Psoas muscle (tissue), 8 donors: ENCODE results near the gene SERPINI1. TPM values are rescaled to one million over a fixed set of nuclear protein-coding genes. Genes with fewer than 3 reads are reported as not detected.

Experiments used
- ATAC-seq, 4 donors: fragments of 200-7000 bp; cut with Tn5 transposase; one replicate each; pipeline ENCODE4 v1.9.1; 2020; ENCODE audit warnings: moderate library complexity in 3 of 4, mild to moderate bottlenecking in 2 of 4
- DNase-seq, 2 donors: peaks; one replicate each; pipeline ENCODE4 v3.0.0-alpha.2; 2020
- H3K27ac ChIP-seq: fragments of 200-600 bp; one replicate; pipeline ENCODE4 v1.8.0; 2022
- H3K27me3 ChIP-seq, 3 donors: fragments of 200-600 bp in 1 of 3; one replicate each; pipeline versions ENCODE4 v1.6.1 to v1.8.0; 2013 to 2022; ENCODE audit warnings: low read length in 2 of 3, mild to moderate bottlenecking in 2 of 3, moderate library complexity in 1 of 3; ENCODE audit not compliant: insufficient read depth in 3 of 3
- H3K36me3 ChIP-seq, 2 donors: fragments of 200-600 bp in 1 of 2; one replicate each; pipeline versions ENCODE4 v1.6.1 to v1.8.0; 2013 to 2022; ENCODE audit warnings: low read depth in 1 of 2, mild to moderate bottlenecking in 1 of 2, moderate library complexity in 1 of 2; ENCODE audit not compliant: insufficient read depth in 1 of 2
- H3K4me1 ChIP-seq: fragments of 200-600 bp; one replicate; pipeline ENCODE4 v1.8.0; 2022
- H3K4me3 ChIP-seq: fragments of 200-600 bp; one replicate; pipeline ENCODE4 v1.8.0; 2022; ENCODE audit warnings: mild to moderate bottlenecking
- H3K9me3 ChIP-seq: fragments of 200-600 bp; one replicate; pipeline ENCODE4 v1.8.0; 2022
- WGBS, 3 donors: extraction: QIAGEN DNeasy Blood & Tissue Kit; methylation state at CpG; one replicate each; pipeline versions ENCODE4 v1.1.6 to v1.1.7; 2013; 5-methylcytosine and 5-hydroxymethylcytosine counted together
- intact Hi-C, 2 donors: fragments of 100-400 bp; cut with DNase I; formaldehyde crosslinking; loops; one replicate each; pipeline versions ENCODE4 v1.11.0 to v1.14.2; 2022
- polyA plus RNA-seq, 3 donors: library from polyadenylated mRNA; stranded (reverse); fragments of 200-250 nt; gene quantifications; one replicate each; pipeline ENCODE4 v1.2.3, GENCODE V29; 2013
- total RNA-seq, 4 donors: library from RNA; stranded (reverse); fragmentation: NEBNext Ultra II Directional in 2 of 4; extraction: Animal tissue kit (Norgen Biotek cat#: 25700) in 2 of 4; gene quantifications; one replicate each; pipeline versions ENCODE4 v1.2.1 to v1.2.4, GENCODE V29; 2021 to 2023
- TF ChIP-seq, protein P1 (sequence below): fragments of 200-600 bp; IDR thresholded peaks from one replicate; pipeline ENCODE4 v1.8.0; 2022; ENCODE audit warnings: antibody characterized with exemption
- donor health status: healthy with polysubstance abuse.
- donor health status: DM: no; HTN: no; CAD: no; lungs with moderate emphysema.
- donor health status: Bipolar disorder and iron deficiency.
- donor health status: healthy.
- donor health status: DM: yes; HTN: yes; CAD: no.
- donor health status: DM: no; HTN: no; CAD: no.
- donor health status: DM: no; HTN: no; CAD: no.
- donor health status: DM: yes; HTN: yes; CAD: no.

The SERPINI1 gene
- total and polyA plus RNA-seq, 7 donors, result 1.8 to 5.0 (median 3.4) TPM

DNA sequence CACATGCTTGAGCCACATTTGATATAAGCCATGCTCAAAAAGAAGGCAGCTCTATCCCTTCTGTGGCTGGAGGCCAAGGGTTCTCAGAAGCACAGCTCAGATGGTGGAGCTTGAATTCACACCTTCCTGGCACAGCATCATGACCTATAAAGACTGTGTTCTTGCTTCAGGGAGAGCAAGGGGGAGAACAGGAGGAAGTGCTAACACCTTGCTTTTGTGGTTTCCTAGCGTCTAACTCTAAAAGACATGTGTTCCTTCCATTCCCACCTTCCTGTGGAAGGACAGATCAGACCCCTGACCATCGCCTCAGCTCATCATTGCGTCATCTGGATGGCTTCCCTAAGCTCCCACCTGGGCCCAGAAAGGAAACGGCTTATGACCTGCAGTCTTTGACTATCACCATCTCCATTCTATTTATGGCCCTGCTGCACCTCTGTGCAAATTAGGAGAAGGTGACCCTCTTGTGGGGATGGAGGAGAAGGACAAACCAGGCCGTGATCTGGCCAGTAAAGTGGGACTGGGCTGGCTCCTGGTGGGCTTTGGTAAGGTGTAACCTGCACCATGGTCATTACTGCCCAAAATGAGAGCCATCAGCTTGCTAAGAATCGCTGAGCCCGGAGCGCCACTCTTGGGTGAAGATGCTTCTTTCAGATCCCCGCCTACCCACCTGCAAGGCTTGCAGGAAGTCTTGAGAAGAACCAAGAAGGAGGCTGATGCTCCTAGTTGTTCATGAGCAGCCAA, 128.5 kb downstream of the SERPINI1 start:
- Histone ChIP-seq H3K4me1 (peaks cover 8% of the 10 kb centered on the region), H3K9me3 (no peaks in the 10 kb centered on the region), H3K27ac (peak overlapping the region; percentile 60), H3K27me3 (no peaks in the 10 kb centered on the region), H3K4me3 (no peak overlapping the region), H3K36me3 (no peaks in the 10 kb centered on the region)
- TF ChIP-seq, protein P1, sequence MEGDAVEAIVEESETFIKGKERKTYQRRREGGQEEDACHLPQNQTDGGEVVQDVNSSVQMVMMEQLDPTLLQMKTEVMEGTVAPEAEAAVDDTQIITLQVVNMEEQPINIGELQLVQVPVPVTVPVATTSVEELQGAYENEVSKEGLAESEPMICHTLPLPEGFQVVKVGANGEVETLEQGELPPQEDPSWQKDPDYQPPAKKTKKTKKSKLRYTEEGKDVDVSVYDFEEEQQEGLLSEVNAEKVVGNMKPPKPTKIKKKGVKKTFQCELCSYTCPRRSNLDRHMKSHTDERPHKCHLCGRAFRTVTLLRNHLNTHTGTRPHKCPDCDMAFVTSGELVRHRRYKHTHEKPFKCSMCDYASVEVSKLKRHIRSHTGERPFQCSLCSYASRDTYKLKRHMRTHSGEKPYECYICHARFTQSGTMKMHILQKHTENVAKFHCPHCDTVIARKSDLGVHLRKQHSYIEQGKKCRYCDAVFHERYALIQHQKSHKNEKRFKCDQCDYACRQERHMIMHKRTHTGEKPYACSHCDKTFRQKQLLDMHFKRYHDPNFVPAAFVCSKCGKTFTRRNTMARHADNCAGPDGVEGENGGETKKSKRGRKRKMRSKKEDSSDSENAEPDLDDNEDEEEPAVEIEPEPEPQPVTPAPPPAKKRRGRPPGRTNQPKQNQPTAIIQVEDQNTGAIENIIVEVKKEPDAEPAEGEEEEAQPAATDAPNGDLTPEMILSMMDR, result no peak
- WGBS, 3 donors, result 84 to 90% (median 86%) methylated on average over 9 of the region's 9 CpGs
- DNase-seq (peak in 1 of 2 donors; percentile 7), ATAC-seq (no peak)
- intact Hi-C loops, result no loop called here

DNA sequence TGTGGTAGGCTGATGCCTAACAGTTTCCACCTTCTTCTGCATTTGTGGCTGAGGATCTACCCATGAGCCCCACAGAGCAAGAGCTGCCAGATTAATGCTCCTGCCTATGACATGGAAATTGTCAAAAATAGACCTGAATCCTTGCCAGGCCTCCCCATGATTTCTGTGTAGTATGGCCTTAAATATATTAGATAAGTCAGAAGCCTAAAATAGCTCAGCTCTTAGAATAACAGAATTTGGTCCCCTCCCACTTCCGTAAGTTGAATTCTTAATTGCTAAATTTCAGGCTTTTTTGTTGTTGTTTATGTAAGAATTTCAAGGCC, 129.0 kb downstream of the SERPINI1 start:
- Histone ChIP-seq H3K36me3 (no peaks in the 10 kb centered on the region), H3K4me1 (peaks cover 8% of the 10 kb centered on the region), H3K9me3 (no peaks in the 10 kb centered on the region), H3K27me3 (no peaks in the 10 kb centered on the region), H3K27ac (peak overlapping the region; percentile 60), H3K4me3 (peak overlapping the region; percentile 32)
- whole genome bisulfite sequencing, 3 donors, result 61 to 68% (median 64%) methylated on average over 1 of the region's 1 CpG
- DNase-seq (no peak), ATAC-seq (peak in 2 of 4 donors; percentile 28 to 49)
- intact Hi-C loops, result no loop called here
- TF ChIP-seq, protein P1, result no peak

DNA sequence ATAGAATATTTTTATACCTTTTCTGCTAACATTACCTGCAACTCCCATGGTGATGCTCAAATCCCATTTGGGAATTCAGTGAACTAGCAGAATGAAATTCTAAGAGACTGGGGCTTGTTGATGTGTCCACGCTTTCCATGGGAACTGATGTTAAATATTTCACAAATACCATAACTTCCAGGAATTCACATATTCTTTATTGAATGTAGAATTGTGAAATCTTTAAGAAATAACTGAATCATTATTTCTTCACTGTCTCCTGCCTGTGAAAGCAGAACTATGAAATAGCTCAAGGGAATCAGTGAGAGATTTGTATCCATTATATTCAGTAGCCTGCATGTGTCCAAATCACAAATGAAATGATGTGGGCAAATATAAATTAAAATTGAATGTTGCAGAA, 130.8 kb downstream of the SERPINI1 start:
- peak overlapping the region; percentile 32 for H3K4me3 ChIP-seq
- H3K9me3 ChIP-seq, result no peaks in the 10 kb centered on the region
- DNase-seq (no peak), ATAC-seq (no peak)
- no peaks in the 10 kb centered on the region for H3K36me3 ChIP-seq
- peak overlapping the region; percentile 46 for H3K27ac ChIP-seq
- intact Hi-C loops, result no loop called here
- 69 to 80% (median 70%) methylated on average over 1 of the region's 1 CpG for WGBS, 3 donors
- H3K27me3 ChIP-seq, result no peaks in the 10 kb centered on the region
- TF ChIP-seq, protein P1, result no peak
- H3K4me1 ChIP-seq, result peaks cover 8% of the 10 kb centered on the region

DNA sequence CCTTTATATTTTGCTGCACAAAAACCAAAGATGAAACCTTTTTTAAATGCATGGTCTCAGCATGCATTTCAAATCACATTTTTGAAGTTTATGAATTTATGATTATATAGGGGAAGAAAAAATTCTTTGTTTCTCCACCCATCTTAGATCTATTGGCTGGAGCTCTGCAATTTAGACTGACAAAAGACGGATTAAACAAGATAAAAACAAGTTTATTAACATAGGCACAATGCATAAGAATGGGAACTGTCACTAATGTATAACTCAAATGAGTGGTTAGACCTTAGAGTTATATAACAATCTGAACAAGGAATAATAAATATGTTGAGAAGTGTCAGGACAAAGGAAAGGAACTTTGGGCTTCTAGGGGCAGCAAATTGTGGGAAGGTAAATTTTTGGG, 132.5 kb downstream of the SERPINI1 start:
- H3K4me3 ChIP-seq, result no peak overlapping the region
- H3K27me3 ChIP-seq, result no peaks in the 10 kb centered on the region
- TF ChIP-seq, protein P1, result no peak
- no peaks in the 10 kb centered on the region for H3K36me3 ChIP-seq
- H3K27ac ChIP-seq, result no peak overlapping the region
- H3K9me3 ChIP-seq, result no peaks in the 10 kb centered on the region
- ATAC-seq, result no peak
- WGBS, 3 donors, result 62 to 63% (median 63%) methylated on average over 1 of the region's 1 CpG
- H3K4me1 ChIP-seq, result peaks cover 8% of the 10 kb centered on the region
- intact Hi-C loops, result no loop called here
- DNase-seq, result no peak

DNA sequence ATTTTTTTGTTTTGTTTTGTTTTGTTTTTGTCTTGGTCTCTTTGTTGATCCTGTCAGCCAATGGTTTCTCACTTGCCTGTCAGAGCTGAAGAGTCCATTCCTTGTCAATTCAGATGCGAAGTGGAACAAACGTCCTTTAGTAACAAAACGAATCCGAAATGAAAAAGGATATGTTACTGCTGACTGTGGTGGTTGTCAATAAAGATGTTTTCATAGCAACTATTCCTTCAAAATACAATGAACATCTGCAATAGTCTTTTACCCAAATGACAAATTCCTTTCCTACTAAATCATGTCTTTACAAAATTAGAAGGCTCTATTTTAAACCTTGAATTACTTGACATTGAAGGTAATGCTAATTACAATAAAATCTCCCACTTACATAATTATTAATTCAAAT, 134.7 kb downstream of the SERPINI1 start:
- DNase-seq, result no peak
- H3K36me3 ChIP-seq, result no peaks in the 10 kb centered on the region
- peak overlapping the region; percentile 66 for H3K27ac ChIP-seq
- TF ChIP-seq, protein P1, result no peak
- no peaks in the 10 kb centered on the region for H3K9me3 ChIP-seq
- peak overlapping the region; percentile 24 for H3K4me3 ChIP-seq
- H3K4me1 ChIP-seq, result peaks cover 5% of the 10 kb centered on the region
- WGBS, 3 donors, result 45 to 53% (median 50%) methylated on average over 4 of the region's 4 CpGs
- no peak for ATAC-seq
- intact Hi-C loops, result no loop called here
- no peaks in the 10 kb centered on the region for H3K27me3 ChIP-seq
